ENCODE data around the gene TANGO6.

TANGO6 gene

DNA sequence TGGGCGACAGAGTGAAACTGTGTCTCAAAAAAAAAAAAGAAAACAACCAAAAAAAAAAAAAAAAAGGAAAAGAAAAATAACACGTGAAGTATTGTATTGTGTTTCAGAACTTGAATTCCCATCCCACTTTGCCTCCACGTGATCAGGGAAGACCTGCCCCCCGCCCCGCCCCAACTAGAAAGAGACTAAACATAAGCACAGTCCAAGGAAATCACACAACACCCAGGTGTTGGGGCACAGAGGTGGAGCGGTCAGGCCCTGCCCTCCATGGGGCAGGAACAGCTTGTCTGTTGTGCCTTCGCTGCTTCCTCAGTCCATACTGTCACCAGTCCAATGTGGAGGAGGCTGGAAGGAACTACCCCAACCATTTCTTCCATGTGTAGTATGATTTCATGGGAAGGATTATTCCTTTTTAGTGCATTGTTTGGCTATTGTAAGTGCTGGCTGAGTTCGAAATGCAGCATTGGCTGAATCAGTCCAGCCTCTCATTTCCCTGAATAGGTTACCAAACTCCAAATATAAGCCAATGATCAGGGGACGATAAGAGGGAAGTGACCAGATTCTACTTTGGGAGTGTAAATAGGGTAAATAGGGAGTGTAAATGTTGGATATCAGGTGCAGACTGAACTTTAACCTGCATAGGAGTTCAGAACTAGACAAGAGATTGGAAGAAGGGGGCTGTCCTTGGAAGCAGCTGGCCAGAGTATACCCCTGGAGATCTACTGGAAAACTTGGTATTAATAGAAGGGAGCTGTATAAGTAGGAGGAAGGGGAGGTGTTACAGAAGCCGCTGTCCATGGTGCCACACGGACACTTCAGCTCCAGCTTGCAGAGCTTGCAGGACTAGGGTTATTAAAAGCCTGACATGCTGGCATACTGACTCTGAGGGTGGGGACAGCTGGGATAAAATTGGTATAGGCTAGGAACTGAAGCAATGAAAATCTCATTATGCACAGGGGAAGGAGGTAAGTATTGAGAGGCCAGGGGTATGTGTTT lies 50.7 kb downstream of the TANGO6 start:
- Histone ChIP-seq H3K9me2 (replicated peaks; ENCODE audit: control insufficient read depth, low read length) (no peaks in the 10 kb centered on the region), H3K4me1 (ENCODE audit: control insufficient read depth, low read length) (no peaks in the 10 kb centered on the region; the same call in 1 of the 2 replicates), H3K36me3 (ENCODE audit: control insufficient read depth, low read length) (no peaks in the 10 kb centered on the region), H3K27me3 (ENCODE audit: control insufficient read depth, low read length) (no peaks in the 10 kb centered on the region), H3K9me3 (ENCODE audit: control insufficient read depth, insufficient read depth, low read length) (no peaks in the 10 kb centered on the region), H3K79me2 (ENCODE audit: control insufficient read depth, low read length) (no peaks in the 10 kb centered on the region), H3K27ac (ENCODE audit: low read depth, low read length) (no peak overlapping the region), H3F3A (ENCODE audit: control insufficient read depth, insufficient read depth) (no peaks in the 10 kb centered on the region), H3K4me3 (ENCODE audit: low read length) (no peak overlapping the region), H4K20me1 (ENCODE audit: control insufficient read depth, insufficient read depth, low read depth, low read length) (0 out of 2 replicates have a peak, but pooled peaks cover 3% of the 10 kb centered on the region), H3K4me2 (ENCODE audit: low read length) (no peak overlapping the region)
- TF ChIP-seq, protein P1, sequence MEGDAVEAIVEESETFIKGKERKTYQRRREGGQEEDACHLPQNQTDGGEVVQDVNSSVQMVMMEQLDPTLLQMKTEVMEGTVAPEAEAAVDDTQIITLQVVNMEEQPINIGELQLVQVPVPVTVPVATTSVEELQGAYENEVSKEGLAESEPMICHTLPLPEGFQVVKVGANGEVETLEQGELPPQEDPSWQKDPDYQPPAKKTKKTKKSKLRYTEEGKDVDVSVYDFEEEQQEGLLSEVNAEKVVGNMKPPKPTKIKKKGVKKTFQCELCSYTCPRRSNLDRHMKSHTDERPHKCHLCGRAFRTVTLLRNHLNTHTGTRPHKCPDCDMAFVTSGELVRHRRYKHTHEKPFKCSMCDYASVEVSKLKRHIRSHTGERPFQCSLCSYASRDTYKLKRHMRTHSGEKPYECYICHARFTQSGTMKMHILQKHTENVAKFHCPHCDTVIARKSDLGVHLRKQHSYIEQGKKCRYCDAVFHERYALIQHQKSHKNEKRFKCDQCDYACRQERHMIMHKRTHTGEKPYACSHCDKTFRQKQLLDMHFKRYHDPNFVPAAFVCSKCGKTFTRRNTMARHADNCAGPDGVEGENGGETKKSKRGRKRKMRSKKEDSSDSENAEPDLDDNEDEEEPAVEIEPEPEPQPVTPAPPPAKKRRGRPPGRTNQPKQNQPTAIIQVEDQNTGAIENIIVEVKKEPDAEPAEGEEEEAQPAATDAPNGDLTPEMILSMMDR (IDR thresholded peaks at IDR 0.05; ENCODE audit: low read depth, low read length, poor library complexity, severe bottlenecking), result no peak
- TF ChIP-seq EZH2phosphoT487 (IDR thresholded peaks at IDR 0.05; ENCODE audit: borderline replicate concordance, low read length), result no peak

- H3K9me2 ChIP-seq (replicated peaks; ENCODE audit: control insufficient read depth, low read length), result no peaks in the 10 kb centered on the region
- H4K20me1 ChIP-seq (ENCODE audit: control insufficient read depth, insufficient read depth, low read depth, low read length), result 0 out of 2 replicates have a peak, but pooled peaks cover 3% of the 10 kb centered on the region
- H3F3A ChIP-seq (ENCODE audit: control insufficient read depth, insufficient read depth), result no peaks in the 10 kb centered on the region
- no peak overlapping the region for H3K27ac ChIP-seq (ENCODE audit: low read depth, low read length)
- no peaks in the 10 kb centered on the region for H3K36me3 ChIP-seq (ENCODE audit: control insufficient read depth, low read length)
- H3K4me2 ChIP-seq (ENCODE audit: low read length), result no peak overlapping the region
- TF ChIP-seq, protein P1 (IDR thresholded peaks at IDR 0.05; ENCODE audit: low read depth, low read length, poor library complexity, severe bottlenecking), result no peak
- TF ChIP-seq EZH2phosphoT487 (IDR thresholded peaks at IDR 0.05; ENCODE audit: borderline replicate concordance, low read length), result no peak
- no peaks in the 10 kb centered on the region for H3K27me3 ChIP-seq (ENCODE audit: control insufficient read depth, low read length)
- no peak overlapping the region for H3K4me3 ChIP-seq (ENCODE audit: low read length)
- H3K79me2 ChIP-seq (ENCODE audit: control insufficient read depth, low read length), result no peaks in the 10 kb centered on the region
- H3K4me1 ChIP-seq (ENCODE audit: control insufficient read depth, low read length), result no peaks in the 10 kb centered on the region; the same call in 1 of the 2 replicates
- H3K9me3 ChIP-seq (ENCODE audit: control insufficient read depth, insufficient read depth, low read length), result no peaks in the 10 kb centered on the region
Measured at GRCh38 chr16:68894714-68895113, 51.4 kb downstream of the TANGO6 start.

DNA sequence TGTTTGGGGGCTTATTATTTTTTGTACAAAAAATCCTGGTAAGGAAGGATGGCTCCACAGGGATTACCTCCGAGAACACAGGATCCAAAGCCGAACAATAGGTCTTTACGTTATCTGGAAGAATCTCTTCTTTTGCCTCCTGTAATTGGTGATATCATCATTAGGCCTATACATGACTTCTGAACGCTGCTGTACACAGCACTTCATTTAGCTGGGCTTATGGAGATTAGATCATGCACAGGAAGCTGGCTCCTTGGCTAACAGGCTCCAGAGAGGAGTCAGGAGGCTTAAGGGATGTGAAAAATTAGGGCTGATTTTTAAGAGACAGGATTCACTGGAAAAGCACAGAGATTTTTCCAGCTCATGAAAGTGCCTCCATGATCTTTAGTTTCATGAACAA lies 54.7 kb downstream of the TANGO6 start:
- H3K9me3 ChIP-seq (ENCODE audit: control insufficient read depth, insufficient read depth, low read length), result no peaks in the 10 kb centered on the region
- no peak overlapping the region for H3K4me3 ChIP-seq (ENCODE audit: low read length)
- H3K9me2 ChIP-seq (replicated peaks; ENCODE audit: control insufficient read depth, low read length), result no peaks in the 10 kb centered on the region
- H4K20me1 ChIP-seq (ENCODE audit: control insufficient read depth, insufficient read depth, low read depth, low read length), result 0 out of 2 replicates have a peak, but pooled peaks cover under 1% of the 10 kb centered on the region
- no peaks in the 10 kb centered on the region for H3K4me1 ChIP-seq (ENCODE audit: control insufficient read depth, low read length)
- TF ChIP-seq, protein P1 (IDR thresholded peaks at IDR 0.05; ENCODE audit: low read depth, low read length, poor library complexity, severe bottlenecking), result no peak
- no peak for TF ChIP-seq EZH2phosphoT487 (IDR thresholded peaks at IDR 0.05; ENCODE audit: borderline replicate concordance, low read length)
- H3K36me3 ChIP-seq (ENCODE audit: control insufficient read depth, low read length), result peaks cover 5% of the 10 kb centered on the region
- no peaks in the 10 kb centered on the region for H3K27me3 ChIP-seq (ENCODE audit: control insufficient read depth, low read length)
- H3K27ac ChIP-seq (ENCODE audit: low read depth, low read length), result no peak overlapping the region
- H3K4me2 ChIP-seq (ENCODE audit: low read length), result no peak overlapping the region
- no peaks in the 10 kb centered on the region for H3K79me2 ChIP-seq (ENCODE audit: control insufficient read depth, low read length)
- H3F3A ChIP-seq (ENCODE audit: control insufficient read depth, insufficient read depth), result no peaks in the 10 kb centered on the region

All from DOHH2 (cell line).